GM12892 (cell line): ENCODE data around the gene KIAA1671.

Experiments
- POLR2A ChIP-seq: IDR thresholded peaks from 2 replicates; pipeline ENCODE4 v1.6.1; 2011; ENCODE audit warnings: low read depth, low read length, control low read depth
- POLR2AphosphoS5 ChIP-seq: IDR thresholded peaks from 2 replicates; pipeline ENCODE4 v1.6.1; 2011; ENCODE audit warnings: low read depth, low read length, control low read depth

DNA sequence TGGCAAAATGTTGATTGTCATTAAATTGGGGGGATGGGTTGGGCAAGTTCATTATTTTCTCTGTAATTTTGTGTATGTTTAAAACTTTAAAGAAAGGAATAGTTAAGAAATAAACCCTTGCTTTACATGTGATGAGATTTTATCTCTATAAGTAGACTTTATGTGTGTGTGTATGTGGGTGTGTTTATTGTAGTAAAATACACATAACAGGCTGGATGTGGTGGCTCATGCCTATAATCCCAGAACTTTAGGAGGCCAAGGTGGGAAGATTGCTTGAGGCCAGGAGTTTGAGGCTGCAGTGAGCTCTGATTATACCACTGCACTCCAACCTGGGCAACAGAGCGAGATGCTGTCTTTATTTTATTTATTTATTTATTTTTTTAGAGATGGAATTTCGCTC, 83.2 kb downstream of the KIAA1671 start:
- TF ChIP-seq POLR2A: no peak
- TF ChIP-seq POLR2AphosphoS5: no peak
